ENCODE data around the gene AR.

The AR gene

DNA sequence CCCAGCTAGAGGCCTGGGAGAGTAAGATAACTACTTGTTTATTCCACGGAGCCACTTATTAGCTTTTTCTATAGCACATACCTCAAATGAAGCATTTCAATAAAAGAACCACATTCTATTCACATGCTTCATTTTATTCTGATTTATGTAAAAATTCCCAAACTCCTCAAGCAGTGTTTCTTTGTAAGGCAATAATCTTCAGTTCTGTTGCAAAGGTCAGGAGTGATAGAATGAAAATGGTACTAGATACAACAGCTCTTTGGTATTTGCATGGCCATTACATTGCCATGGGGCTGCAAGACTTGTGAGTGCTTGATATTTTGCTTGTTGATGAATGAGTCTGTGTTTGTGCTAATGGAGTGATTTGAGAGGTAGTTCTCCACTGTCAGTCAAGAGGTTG is 39.4 kb downstream of the AR start:
- ChIA-PET POLR2A (no interaction called here), CTCF (no interaction called here)
- no peak for DNase-seq (ENCODE audit: extremely low spot score)
- TF ChIP-seq, protein P1, sequence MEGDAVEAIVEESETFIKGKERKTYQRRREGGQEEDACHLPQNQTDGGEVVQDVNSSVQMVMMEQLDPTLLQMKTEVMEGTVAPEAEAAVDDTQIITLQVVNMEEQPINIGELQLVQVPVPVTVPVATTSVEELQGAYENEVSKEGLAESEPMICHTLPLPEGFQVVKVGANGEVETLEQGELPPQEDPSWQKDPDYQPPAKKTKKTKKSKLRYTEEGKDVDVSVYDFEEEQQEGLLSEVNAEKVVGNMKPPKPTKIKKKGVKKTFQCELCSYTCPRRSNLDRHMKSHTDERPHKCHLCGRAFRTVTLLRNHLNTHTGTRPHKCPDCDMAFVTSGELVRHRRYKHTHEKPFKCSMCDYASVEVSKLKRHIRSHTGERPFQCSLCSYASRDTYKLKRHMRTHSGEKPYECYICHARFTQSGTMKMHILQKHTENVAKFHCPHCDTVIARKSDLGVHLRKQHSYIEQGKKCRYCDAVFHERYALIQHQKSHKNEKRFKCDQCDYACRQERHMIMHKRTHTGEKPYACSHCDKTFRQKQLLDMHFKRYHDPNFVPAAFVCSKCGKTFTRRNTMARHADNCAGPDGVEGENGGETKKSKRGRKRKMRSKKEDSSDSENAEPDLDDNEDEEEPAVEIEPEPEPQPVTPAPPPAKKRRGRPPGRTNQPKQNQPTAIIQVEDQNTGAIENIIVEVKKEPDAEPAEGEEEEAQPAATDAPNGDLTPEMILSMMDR (IDR thresholded peaks at IDR 0.05; ENCODE audit: control extremely low read depth, extremely low read depth, low read depth, missing control alignments), result no peak

GRCh38 chrX:67585401-67585800 is 41.6 kb downstream of the AR start:
- DNase-seq (ENCODE audit: extremely low spot score), result no peak
- TF ChIP-seq, protein P1 (IDR thresholded peaks at IDR 0.05; ENCODE audit: control extremely low read depth, extremely low read depth, low read depth, missing control alignments), result no peak
- ChIA-PET POLR2A (no interaction called here), CTCF (no interaction called here)

DNA sequence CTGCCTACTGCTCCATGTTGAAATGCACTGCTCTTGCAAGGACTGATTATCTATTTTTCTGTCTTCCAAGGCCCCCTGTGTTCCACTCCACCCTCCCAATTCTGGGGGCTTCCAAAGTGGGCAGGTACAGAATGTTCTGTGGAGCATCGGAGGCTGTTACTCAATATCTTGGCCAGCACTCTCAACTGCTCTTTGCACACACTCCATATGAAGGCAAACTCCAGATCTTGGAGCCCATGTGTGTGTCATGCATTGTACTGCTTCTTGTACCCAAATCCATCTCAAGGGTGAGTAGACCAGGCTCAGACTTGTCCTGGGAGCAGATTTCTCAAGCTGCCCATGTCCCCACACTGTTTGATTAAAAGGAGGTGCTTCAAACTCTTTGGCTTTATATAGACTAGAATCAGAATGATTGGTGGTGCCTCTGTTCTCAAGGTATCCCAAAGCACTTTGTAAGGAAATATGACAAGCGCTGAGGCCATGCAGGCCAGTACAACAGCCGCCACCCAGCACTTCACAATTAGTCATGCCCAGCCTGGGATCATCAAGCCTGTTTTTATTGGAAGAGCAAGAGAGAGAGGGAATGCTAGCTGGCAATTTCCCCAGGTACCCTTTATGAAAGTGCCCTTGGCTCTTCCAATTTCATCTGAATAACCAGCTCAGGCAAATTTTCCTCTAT is 44.3 kb downstream of the AR start:
- POLR2A ChIA-PET, result no interaction called here
- CTCF ChIA-PET, result no interaction called here
- TF ChIP-seq, protein P1 (IDR thresholded peaks at IDR 0.05; ENCODE audit: control extremely low read depth, extremely low read depth, low read depth, missing control alignments), result no peak
- DNase-seq (ENCODE audit: extremely low spot score), result no peak

DNA sequence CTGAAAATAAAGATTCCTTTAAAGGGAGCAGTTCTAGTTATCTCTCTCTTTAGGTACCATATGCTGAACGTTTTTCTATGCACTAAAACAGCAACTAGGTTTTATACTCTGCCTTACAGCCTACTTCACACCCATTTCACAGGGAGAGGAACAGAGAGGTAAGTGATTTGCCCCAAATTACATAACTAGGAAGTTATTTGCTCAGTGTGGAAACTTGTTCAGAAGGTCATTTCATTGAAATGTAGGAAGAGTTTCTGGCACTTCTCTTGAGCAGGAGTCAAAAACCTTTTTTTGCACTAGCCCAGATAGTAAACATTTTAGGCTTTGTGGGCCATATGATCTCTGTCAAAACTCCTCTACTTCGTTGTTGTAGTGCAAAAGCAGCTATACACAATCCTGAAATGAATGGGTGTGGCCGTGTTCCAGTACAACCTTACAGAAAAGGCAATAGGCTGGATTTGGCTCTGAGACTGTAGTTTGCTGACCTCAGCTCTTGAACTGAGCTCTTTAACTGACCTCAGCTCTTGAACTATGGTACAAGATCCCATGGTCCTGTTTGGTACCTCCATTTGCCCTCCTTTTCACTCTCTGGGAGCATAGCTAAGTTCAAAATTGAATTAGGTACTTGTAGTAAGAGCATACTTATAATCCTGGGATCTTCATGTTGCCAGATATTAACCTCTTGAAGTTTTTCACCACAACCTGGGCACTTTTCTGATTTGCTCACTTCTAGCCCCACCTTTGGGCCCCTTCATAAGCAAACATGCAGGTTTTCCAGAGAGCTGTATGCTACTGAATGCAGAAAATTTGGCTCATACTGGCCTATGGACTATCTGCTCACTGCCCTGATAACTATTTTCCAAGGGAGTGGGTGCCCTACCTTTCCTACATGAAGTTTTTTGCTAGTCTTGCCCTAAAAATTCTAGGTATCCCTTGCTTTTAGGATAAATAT is 53.3 kb downstream of the AR start:
- POLR2A ChIA-PET, result no interaction called here
- TF ChIP-seq, protein P1 (IDR thresholded peaks at IDR 0.05; ENCODE audit: control extremely low read depth, extremely low read depth, low read depth, missing control alignments), result no peak
- DNase-seq (ENCODE audit: extremely low spot score), result no peak
- CTCF ChIA-PET, result no interaction called here

DNA sequence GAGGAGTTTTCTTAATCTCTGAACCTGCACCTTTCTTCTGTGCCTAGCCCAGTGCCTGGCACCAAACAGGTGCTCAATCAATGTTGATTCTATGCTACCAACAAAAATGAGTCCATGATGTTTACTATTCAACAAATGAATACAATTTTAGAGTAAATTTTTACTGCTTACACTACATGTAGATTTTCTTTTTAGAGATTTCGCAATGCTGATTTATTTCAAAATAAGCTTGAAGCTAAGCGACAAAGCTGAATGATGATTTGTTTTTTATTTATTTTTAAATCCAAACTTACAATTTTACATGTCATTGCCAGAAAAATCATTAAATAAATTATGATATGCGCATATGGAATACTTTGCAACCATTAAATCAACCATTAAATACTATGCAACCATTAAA is 55.7 kb downstream of the AR start:
- POLR2A ChIA-PET, result no interaction called here
- CTCF ChIA-PET, result no interaction called here
- DNase-seq (ENCODE audit: extremely low spot score), result no peak
- TF ChIP-seq, protein P1 (IDR thresholded peaks at IDR 0.05; ENCODE audit: control extremely low read depth, extremely low read depth, low read depth, missing control alignments), result no peak

DNA sequence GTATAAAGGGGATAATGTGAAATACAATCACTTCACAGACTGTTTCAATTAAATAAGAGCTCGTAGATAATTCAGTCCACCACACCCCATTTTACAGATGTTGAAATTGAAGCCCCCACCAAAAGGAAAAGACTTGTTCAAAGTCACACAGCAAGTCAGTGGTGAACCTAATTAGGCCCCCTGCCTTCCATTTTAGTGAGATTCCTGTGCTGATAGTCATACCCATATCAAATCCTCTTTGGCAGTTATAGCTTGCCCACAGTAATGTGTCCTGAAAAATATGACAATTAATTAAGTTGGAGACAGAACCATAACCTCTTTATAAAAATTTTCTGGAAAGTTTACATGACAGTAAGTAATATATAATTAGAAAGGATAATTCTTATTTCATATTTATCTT is 58.0 kb downstream of the AR start:
- CTCF ChIA-PET, result no interaction called here
- POLR2A ChIA-PET, result no interaction called here
- DNase-seq (ENCODE audit: extremely low spot score), result no peak
- TF ChIP-seq, protein P1 (IDR thresholded peaks at IDR 0.05; ENCODE audit: control extremely low read depth, extremely low read depth, low read depth, missing control alignments), result no peak

Measured in GM10248 (cell line).